Fibroblast of lung (primary cell): ENCODE results near the gene NEB. TPM values are rescaled to one million over a fixed set of nuclear protein-coding genes. Genes with fewer than 3 reads are reported as not detected.
A peak's percentile ranks its signal among the peaks of the same experiment; 100 is the strongest.
"Not testable (repeated sequence)": the region's sequence is repeated elsewhere in the genome, so short reads cannot be mapped to it uniquely, and the experiment has no call there.

Experiments used
- DNase-seq, 2 donors: peaks; one replicate each; pipeline versions ENCODE4 v3.0.0 to v3.0.0-alpha.2; 2010; ENCODE audit warnings: low read depth in 2 of 2
- H2AFZ ChIP-seq: 2 replicates; pipeline ENCODE4 v1.5.1; 2012; ENCODE audit warnings: low read length, control low read depth, inconsistent platforms
- H3K27ac ChIP-seq: 2 replicates; pipeline ENCODE4 v1.5.1; 2011; ENCODE audit warnings: low read length, control low read depth; ENCODE audit not compliant: insufficient read depth
- H3K27me3 ChIP-seq: 2 replicates; pipeline ENCODE4 v1.5.1; 2011; ENCODE audit warnings: mild to moderate bottlenecking, low read length; ENCODE audit not compliant: control insufficient read depth, insufficient read depth
- H3K36me3 ChIP-seq: 2 replicates; pipeline ENCODE4 v1.5.1; 2011; ENCODE audit warnings: low read length; ENCODE audit not compliant: control insufficient read depth, insufficient read depth
- H3K4me1 ChIP-seq: 2 replicates; pipeline ENCODE4 v1.5.1; 2011; ENCODE audit warnings: low read length; ENCODE audit not compliant: control insufficient read depth, insufficient read depth; ENCODE audit errors: extremely low read depth
- H3K4me2 ChIP-seq: 2 replicates; pipeline ENCODE4 v1.5.1; 2011; ENCODE audit warnings: low read length, control low read depth; ENCODE audit not compliant: insufficient read depth; ENCODE audit errors: extremely low read depth
- H3K4me3 ChIP-seq, 4 experiments: fragments of 200-600 bp in 1 of 4; sonication (generic) in 1 of 4; replicated peaks in 1 of 4; 2 replicates each; pipeline ENCODE4 v1.5.1; 2011 to 2016; ENCODE audit warnings: low read length in 4 of 4, low read depth in 3 of 4, mild to moderate bottlenecking in 3 of 4, control low read depth in 2 of 4, inconsistent platforms in 1 of 4, mixed read lengths in 1 of 4; ENCODE audit not compliant: insufficient read depth in 1 of 4; ENCODE audit errors: control extremely low read depth in 1 of 4
- H3K79me2 ChIP-seq: 2 replicates; pipeline ENCODE4 v1.5.1; 2012; ENCODE audit warnings: mild to moderate bottlenecking, low read length, inconsistent platforms; ENCODE audit not compliant: control insufficient read depth, insufficient read depth
- H3K9ac ChIP-seq: 2 replicates; pipeline ENCODE4 v1.5.1; 2011; ENCODE audit warnings: mild to moderate bottlenecking, low read length, control low read depth; ENCODE audit not compliant: insufficient read depth
- H3K9me3 ChIP-seq: 2 replicates; pipeline ENCODE4 v1.5.1; 2012; ENCODE audit warnings: low read depth, low read length; ENCODE audit not compliant: control insufficient read depth, insufficient read depth
- H4K20me1 ChIP-seq: 2 replicates; pipeline ENCODE4 v1.5.1; 2011; ENCODE audit warnings: low read length; ENCODE audit not compliant: control insufficient read depth, insufficient read depth; ENCODE audit errors: extremely low read depth
- EZH2 ChIP-seq: IDR thresholded peaks from 2 replicates; pipeline ENCODE4 v1.5.1; 2012; ENCODE audit warnings: low read length, control low read depth, mild to moderate bottlenecking; ENCODE audit errors: missing control alignments
- polyA plus RNA-seq, 2 donors: library from polyadenylated mRNA; depleted of rRNA in 1 of 2; stranded (reverse) in 1 of 2; unstranded in 1 of 2; fragments of >200 nt; gene quantifications; 2 replicates each; pipeline ENCODE4 v1.2.1, GENCODE V29; 2011 to 2012; ENCODE audit warnings: missing spikeins in 1 of 2
- total RNA-seq: library from RNA; depleted of rRNA; stranded (reverse); fragments of >200 nt; gene quantifications from 2 replicates; pipeline ENCODE4 v1.2.1, GENCODE V29; 2014
- TF ChIP-seq, protein P1 (sequence below), 2 donors: IDR thresholded peaks in 1 of 2; conservative IDR thresholded peaks in 1 of 2; 1 replicate in 1 of 2; 2 replicates in 1 of 2; pipeline ENCODE4 v1.5.1; 2011 to 2012; ENCODE audit warnings: low read length in 2 of 2, control low read depth in 1 of 2, inconsistent platforms in 1 of 2, low read depth in 1 of 2, mild to moderate bottlenecking in 1 of 2

NEB gene
- total and polyA plus RNA-seq, 2 donors (not counting 1 experiment from before 2014, with no cell fraction given): 0.17 to 0.26 TPM

DNA sequence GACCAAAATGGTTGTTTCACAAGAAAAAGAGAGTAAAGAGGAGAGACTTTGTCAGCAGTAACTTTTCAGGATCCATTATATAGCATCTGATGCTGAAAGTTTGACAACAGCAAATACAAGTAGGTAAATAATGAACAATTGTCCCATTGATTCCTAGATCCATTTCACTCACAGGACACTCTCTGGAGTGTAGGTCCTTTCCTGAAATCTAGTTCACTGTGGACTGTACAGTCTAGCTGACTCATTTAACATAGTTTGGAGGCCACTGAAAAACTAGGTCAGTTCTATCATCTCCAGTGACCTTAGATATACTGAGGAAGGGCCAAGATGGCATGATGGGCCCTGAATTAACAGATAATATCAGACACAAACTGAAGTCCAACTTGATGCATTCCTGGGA is 19.3 kb upstream of the NEB start:
- no peaks in the 10 kb centered on the region for H3K36me3 ChIP-seq
- no peaks in the 10 kb centered on the region for H4K20me1 ChIP-seq
- no peak overlapping the region for H3K27ac ChIP-seq
- no peak overlapping the region for H3K9ac ChIP-seq
- TF ChIP-seq EZH2: no peak
- TF ChIP-seq, protein P1, sequence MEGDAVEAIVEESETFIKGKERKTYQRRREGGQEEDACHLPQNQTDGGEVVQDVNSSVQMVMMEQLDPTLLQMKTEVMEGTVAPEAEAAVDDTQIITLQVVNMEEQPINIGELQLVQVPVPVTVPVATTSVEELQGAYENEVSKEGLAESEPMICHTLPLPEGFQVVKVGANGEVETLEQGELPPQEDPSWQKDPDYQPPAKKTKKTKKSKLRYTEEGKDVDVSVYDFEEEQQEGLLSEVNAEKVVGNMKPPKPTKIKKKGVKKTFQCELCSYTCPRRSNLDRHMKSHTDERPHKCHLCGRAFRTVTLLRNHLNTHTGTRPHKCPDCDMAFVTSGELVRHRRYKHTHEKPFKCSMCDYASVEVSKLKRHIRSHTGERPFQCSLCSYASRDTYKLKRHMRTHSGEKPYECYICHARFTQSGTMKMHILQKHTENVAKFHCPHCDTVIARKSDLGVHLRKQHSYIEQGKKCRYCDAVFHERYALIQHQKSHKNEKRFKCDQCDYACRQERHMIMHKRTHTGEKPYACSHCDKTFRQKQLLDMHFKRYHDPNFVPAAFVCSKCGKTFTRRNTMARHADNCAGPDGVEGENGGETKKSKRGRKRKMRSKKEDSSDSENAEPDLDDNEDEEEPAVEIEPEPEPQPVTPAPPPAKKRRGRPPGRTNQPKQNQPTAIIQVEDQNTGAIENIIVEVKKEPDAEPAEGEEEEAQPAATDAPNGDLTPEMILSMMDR (conservative IDR thresholded peaks at IDR 0.05 in 1 of 2, IDR thresholded peaks at IDR 0.05 in 1 of 2; ENCODE audit: low read depth in 1 of 2, low read length in 2 of 2): no peak
- H3K79me2 ChIP-seq: no peaks in the 10 kb centered on the region
- H3K4me1 ChIP-seq: no peaks in the 10 kb centered on the region
- no peak overlapping the region for H3K4me3 ChIP-seq
- no peak overlapping the region for H3K4me2 ChIP-seq
- DNase-seq: no peak
- H3K9me3 ChIP-seq: no peaks in the 10 kb centered on the region
- H3K27me3 ChIP-seq: no peaks in the 10 kb centered on the region
- no peak overlapping the region for H2AFZ ChIP-seq

DNA sequence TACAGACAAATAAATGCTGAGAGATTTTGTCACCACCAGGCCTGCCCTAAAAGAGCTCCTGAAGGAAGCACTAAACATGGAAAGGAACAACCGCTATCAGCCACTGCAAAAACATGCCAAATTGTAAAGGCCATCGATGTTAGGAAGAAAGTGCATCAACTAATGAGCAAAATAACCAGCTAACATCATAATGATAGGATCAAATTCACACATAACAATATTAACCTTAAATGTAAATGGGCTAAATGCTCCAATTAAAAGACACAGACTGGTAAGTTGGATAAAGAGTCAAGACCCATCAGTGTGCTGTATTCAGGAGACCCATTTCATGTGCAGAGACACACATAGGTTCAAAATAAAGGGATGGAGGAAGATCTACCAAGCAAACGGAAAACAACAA is 11.0 kb upstream of the NEB start:
- H4K20me1 ChIP-seq, H3K9me3 ChIP-seq, H3K27ac ChIP-seq, H3K36me3 ChIP-seq, H3K79me2 ChIP-seq, DNase-seq, H3K9ac ChIP-seq, H3K27me3 ChIP-seq, H2AFZ ChIP-seq, H3K4me1 ChIP-seq, H3K4me3 ChIP-seq, H3K4me2 ChIP-seq: not testable (repeated sequence)

DNA sequence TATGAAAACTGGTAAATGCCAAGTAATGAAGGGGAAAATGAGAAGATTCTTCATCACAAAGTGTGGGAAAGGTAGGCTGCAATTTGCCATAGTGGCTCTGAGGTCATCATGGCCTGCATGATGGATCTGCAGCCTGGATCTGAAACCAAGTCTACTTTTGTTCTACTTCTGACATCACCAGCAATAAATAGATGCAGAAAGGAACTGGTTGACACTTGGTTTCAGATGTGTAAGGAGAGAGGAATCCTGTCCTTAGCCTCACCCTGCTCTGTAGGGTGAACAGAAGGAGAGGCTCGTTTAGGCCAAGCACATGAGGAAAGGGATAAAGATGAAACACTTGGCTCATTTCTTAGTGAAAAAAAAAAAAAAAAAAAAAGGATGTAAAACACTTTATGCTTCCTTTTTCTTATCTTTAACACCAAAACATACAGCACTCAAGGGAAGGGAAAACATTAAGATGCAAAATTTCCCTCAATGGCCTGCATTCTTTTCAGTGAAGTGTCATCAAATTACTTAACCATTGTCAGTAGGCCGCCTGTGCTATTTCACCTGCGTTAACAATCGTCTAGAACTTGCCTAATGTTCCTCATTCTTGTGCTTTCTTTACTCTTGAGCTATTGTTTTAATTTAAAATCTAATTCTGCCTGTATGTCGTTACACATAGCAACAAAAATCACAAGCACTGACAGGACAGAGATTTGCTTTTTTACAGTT is 3.9 kb downstream of the NEB start:
- Histone ChIP-seq H3K9me3 (no peaks in the 10 kb centered on the region), H3K4me3 (no peak overlapping the region), H3K27me3 (no peaks in the 10 kb centered on the region), H3K79me2 (no peaks in the 10 kb centered on the region), H3K36me3 (no peaks in the 10 kb centered on the region), H3K4me2 (no peak overlapping the region), H3K9ac (no peak overlapping the region), H3K27ac (no peak overlapping the region), H3K4me1 (no peaks in the 10 kb centered on the region), H4K20me1 (no peaks in the 10 kb centered on the region), H2AFZ (no peak overlapping the region)
- TF ChIP-seq, protein P1 (conservative IDR thresholded peaks at IDR 0.05 in 1 of 2, IDR thresholded peaks at IDR 0.05 in 1 of 2; ENCODE audit: low read depth in 1 of 2, low read length in 2 of 2): no peak
- TF ChIP-seq EZH2: no peak
- peak; percentile 71 to 72 for DNase-seq
